Tibial artery (tissue), 4 donors: Measurements from ENCODE around the gene BOD1L1.

ENCODE experiments used
- DNase-seq, 2 donors: peaks; one replicate each; pipeline ENCODE4 v3.0.0-alpha.2; 2019
- H3K27ac ChIP-seq, 2 donors: fragments of 200-600 bp; sonication (generic) in 1 of 2; 1 replicate in 1 of 2; 2 replicates in 1 of 2; pipeline ENCODE4 v1.5.1; 2018 to 2019; ENCODE audit warnings: mild to moderate bottlenecking in 1 of 2
- H3K27me3 ChIP-seq, 2 donors: fragments of 200-600 bp; sonication (generic) in 1 of 2; one replicate each; pipeline versions ENCODE4 v1.5.1 to v1.6.0; 2016 to 2019
- H3K36me3 ChIP-seq, 3 donors: fragments of 200-600 bp; sonication (generic) in 2 of 3; one replicate each; pipeline ENCODE4 v1.5.1; 2016 to 2019; ENCODE audit warnings: mild to moderate bottlenecking in 2 of 3
- H3K4me1 ChIP-seq, 4 donors: fragments of 200-600 bp; sonication (generic) in 2 of 4; 1 replicate in 3 of 4; 2 replicates in 1 of 4; pipeline ENCODE4 v1.5.1; 2016 to 2019
- H3K4me3 ChIP-seq, 2 donors: fragments of 200-600 bp; sonication (generic) in 1 of 2; 1 replicate in 1 of 2; 2 replicates in 1 of 2; pipeline ENCODE4 v1.5.1; 2018 to 2019; ENCODE audit warnings: mild to moderate bottlenecking in 2 of 2
- H3K9me3 ChIP-seq, 3 donors: fragments of 200-600 bp; sonication (generic) in 1 of 3; one replicate each; pipeline ENCODE4 v1.5.1; 2016 to 2019
- intact Hi-C: fragments of 100-400 bp; cut with DNase I; formaldehyde crosslinking; loops from one replicate; pipeline ENCODE4 v1.15.0; 2023; ENCODE audit warnings: low total_unique reads
- TF ChIP-seq, protein P1 (sequence below), 2 experiments: fragments of 200-600 bp in 1 of 2; fragments of 450-650 bp in 1 of 2; IDR thresholded peaks; one replicate each; pipeline ENCODE4 v1.5.1; 2017 to 2019; ENCODE audit warnings: antibody characterized with exemption in 2 of 2, mild to moderate bottlenecking in 1 of 2, moderate library complexity in 1 of 2

BOD1L1 gene

DNA sequence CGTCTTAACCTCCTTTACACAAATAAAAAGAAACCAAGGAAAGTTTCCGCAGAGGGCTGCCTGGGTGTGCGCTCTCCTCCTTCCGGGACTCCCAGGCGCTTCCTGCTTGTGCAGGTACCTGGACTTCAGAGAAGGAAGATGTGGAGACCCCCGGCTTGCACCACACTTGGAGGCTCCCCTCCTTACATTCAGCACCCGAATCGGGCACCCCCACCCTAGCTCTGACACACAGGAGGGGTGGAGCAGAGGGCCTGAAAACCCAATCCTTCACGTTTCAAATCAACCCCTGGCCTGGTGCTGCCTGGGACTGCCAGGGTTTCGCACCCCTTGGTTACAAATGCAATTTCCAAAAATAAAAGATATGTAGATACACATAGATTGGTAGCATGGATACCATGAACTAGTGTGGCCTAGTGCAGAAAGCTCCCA, 86.3 kb downstream of the BOD1L1 start:
- Histone ChIP-seq H3K36me3 (no peaks in the 10 kb centered on the region), H3K9me3 (peaks cover 0 to 15% (median 0%) of the 10 kb centered on the region in 3 donors), H3K4me1 (peaks cover 0 to 39% (median 26%) of the 10 kb centered on the region in 4 donors), H3K27ac (no peak overlapping the region), H3K4me3 (no peak overlapping the region), H3K27me3 (peaks cover 0 to 100% of the 10 kb centered on the region in 2 donors)
- no peak for DNase-seq
- intact Hi-C loops = loop anchor here (10.0 kb wide), 1 partner anchor 816 kb away; no protein-coding TSS in a partner anchor
- TF ChIP-seq, protein P1, sequence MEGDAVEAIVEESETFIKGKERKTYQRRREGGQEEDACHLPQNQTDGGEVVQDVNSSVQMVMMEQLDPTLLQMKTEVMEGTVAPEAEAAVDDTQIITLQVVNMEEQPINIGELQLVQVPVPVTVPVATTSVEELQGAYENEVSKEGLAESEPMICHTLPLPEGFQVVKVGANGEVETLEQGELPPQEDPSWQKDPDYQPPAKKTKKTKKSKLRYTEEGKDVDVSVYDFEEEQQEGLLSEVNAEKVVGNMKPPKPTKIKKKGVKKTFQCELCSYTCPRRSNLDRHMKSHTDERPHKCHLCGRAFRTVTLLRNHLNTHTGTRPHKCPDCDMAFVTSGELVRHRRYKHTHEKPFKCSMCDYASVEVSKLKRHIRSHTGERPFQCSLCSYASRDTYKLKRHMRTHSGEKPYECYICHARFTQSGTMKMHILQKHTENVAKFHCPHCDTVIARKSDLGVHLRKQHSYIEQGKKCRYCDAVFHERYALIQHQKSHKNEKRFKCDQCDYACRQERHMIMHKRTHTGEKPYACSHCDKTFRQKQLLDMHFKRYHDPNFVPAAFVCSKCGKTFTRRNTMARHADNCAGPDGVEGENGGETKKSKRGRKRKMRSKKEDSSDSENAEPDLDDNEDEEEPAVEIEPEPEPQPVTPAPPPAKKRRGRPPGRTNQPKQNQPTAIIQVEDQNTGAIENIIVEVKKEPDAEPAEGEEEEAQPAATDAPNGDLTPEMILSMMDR (IDR thresholded peaks at IDR 0.05) = no peak

DNA sequence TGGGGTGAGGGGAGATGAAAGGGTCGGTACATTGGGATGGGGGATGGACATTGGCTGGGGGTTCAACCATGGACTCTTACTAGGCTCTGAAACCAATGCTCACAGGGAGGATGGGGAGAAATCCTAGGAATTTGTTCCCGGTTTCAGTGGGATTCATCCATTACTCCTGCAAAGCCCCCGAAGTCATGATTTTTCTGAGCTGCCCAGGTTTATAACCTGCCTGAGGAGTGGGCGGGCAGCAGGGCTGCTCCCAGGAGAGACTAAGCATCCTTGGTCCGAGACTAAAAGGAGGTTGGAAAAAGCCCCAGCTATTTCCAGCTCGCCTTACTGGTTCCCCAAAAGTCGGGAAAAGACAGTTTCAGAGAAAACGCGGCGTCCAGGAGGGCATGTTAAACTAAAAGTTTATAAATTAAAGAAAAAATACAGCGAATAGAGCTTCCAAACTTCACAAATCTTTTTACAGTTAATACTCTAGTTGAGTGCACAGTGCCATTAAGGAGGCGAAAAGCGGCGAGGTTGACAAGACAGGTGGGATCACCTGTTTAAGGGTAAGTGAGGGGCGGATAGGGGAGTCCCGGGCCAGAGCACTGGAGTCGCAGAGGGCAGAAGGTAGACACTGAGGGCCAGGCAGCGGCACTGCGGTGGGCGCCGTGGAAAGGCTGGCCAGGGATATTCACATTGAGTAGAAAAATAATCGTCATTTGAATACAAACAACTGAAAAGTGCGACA, 86.9 kb downstream of the BOD1L1 start:
- no peak for DNase-seq
- H3K4me1 ChIP-seq = peaks cover 0 to 39% (median 26%) of the 10 kb centered on the region in 4 donors
- intact Hi-C loops = loop anchor here (10.0 kb wide), 1 partner anchor 816 kb away; no protein-coding TSS in a partner anchor
- H3K27me3 ChIP-seq = peaks cover 0 to 100% of the 10 kb centered on the region in 2 donors
- no peaks in the 10 kb centered on the region for H3K36me3 ChIP-seq
- H3K4me3 ChIP-seq = no peak overlapping the region
- TF ChIP-seq, protein P1 (IDR thresholded peaks at IDR 0.05) = no peak
- H3K9me3 ChIP-seq = peaks cover 0 to 15% (median 0%) of the 10 kb centered on the region in 3 donors
- H3K27ac ChIP-seq = no peak overlapping the region

DNA sequence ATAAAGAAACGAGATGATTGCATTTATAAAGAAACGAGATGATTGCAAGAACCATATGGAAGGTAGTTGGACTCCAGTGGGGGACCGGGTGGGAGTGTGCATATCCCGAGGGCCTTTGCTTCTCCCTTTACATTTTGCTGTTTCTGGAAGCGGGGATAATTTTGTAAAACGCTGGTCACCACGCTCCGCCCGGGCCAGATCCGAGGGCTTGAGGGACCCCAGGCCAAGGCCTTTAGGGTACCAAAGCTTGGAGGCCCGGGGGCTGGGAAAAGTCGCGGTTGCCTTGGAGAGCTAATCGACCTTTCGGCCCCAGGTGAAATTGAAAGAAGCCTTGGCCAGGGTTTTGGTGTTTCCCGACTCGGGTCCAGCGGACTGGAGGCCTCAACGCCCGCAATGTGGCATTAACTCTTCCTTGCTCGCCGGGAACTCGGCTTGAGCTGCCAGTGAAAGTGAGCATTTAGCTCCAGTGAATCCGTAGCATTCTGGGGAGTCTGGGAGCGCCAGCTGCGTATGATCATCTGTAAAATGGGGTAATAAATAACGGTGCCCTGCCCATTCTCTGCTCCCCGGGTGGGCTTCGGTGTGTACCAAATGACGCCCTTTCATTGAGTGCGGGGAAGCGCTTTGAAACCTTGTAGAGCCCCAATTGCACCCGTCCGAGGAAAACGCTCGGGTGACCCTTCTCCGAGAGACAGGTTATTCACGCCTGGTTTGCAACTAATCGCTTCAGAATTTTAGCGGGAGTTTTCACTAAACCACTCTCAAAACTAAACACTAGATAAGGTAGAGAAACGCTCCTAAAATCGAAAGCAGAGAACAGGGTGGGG, 87.7 kb downstream of the BOD1L1 start:
- H3K36me3 ChIP-seq = no peaks in the 10 kb centered on the region
- H3K9me3 ChIP-seq = peaks cover 0 to 15% (median 0%) of the 10 kb centered on the region in 3 donors
- DNase-seq = no peak
- intact Hi-C loops = loop anchor here (10.0 kb wide), 1 partner anchor 815 kb away; no protein-coding TSS in a partner anchor
- no peak overlapping the region for H3K27ac ChIP-seq
- H3K4me1 ChIP-seq = peaks cover 0 to 33% (median 23%) of the 10 kb centered on the region in 4 donors
- H3K4me3 ChIP-seq = no peak overlapping the region
- H3K27me3 ChIP-seq = peaks cover 0 to 100% of the 10 kb centered on the region in 2 donors
- TF ChIP-seq, protein P1 (IDR thresholded peaks at IDR 0.05) = no peak

DNA sequence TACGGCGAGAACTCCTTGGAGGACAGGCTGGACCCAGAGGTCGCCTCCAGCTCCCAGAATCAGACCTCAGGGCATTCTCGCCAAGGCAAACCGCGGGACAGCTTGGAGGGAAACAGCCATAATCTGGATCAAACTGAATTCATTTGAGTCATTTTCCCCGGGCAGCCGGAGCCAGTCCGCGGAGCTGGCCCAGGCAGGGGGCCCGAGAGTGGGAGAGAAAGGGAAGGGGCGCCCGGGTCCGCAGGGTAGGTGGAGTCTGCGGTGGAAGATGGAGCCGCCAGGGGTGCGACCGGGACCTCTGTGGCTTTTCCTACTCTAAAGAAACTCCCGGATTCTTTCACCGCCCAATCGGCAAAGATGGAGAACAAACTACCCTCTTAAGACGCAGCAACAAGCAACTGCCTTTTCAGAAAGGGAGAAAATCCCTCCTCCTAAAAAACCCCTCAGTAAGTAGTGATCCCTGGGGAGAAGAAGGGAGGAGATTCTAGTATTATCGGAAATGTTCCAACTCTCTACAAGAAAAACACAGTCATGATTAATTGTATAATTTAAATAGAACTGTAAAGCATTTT, 88.4 kb downstream of the BOD1L1 start:
- peaks cover 0 to 29% (median 17%) of the 10 kb centered on the region in 4 donors for H3K4me1 ChIP-seq
- intact Hi-C loops = no loop called here
- DNase-seq = no peak
- H3K27me3 ChIP-seq = peaks cover 0 to 100% of the 10 kb centered on the region in 2 donors
- no peak overlapping the region for H3K4me3 ChIP-seq
- H3K36me3 ChIP-seq = no peaks in the 10 kb centered on the region
- no peak overlapping the region for H3K27ac ChIP-seq
- H3K9me3 ChIP-seq = peaks cover 0 to 15% (median 0%) of the 10 kb centered on the region in 3 donors
- TF ChIP-seq, protein P1 (IDR thresholded peaks at IDR 0.05) = no peak

DNA sequence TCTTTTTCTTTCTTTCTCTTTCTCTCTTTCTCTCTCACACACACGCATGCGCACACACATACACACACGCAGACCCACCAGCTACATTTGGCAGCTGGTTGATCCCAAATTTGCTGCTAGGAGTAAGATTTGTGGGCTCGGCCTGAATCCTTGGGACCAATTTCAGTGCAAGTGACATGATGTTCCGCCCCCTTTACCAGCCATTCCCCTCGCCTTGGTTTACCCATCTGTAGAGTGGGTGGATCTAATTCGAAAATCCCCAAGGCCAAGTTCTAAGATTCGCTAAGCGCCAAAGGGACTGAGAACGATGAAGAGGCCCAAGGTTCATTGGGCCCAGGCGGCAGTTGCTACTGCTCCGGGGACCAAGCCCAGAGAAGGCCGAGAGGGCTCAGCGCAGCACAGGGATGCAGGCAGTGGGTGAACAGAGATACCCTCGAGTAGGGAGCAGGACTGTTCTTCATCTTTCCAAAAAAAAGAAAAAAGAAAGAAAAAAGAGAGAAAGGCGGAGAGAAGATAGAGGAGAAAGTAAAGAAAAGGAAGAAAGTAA, 89.0 kb downstream of the BOD1L1 start:
- no peak overlapping the region for H3K4me3 ChIP-seq
- intact Hi-C loops = no loop called here
- H3K27ac ChIP-seq = no peak overlapping the region
- DNase-seq = no peak
- H3K4me1 ChIP-seq = peaks cover 0 to 23% (median 11%) of the 10 kb centered on the region in 4 donors
- TF ChIP-seq, protein P1 (IDR thresholded peaks at IDR 0.05) = no peak
- peaks cover 0 to 15% (median 0%) of the 10 kb centered on the region in 3 donors for H3K9me3 ChIP-seq
- peaks cover 0 to 100% of the 10 kb centered on the region in 2 donors for H3K27me3 ChIP-seq
- H3K36me3 ChIP-seq = no peaks in the 10 kb centered on the region
